K562 treated with DMSO at 1 percent for 4 hours (cell line): ENCODE results near the gene TBRG1. TPM values are rescaled to one million over a fixed set of nuclear protein-coding genes. Genes with fewer than 3 reads are reported as not detected.

Experiments
- total RNA-seq: library from RNA; unstranded; fragments of 300-600 nt; gene quantifications from 2 replicates; pipeline ENCODE4 v1.2.3, GENCODE V29; 2022; ENCODE audit not compliant: insufficient read depth

TBRG1 gene, protein sequence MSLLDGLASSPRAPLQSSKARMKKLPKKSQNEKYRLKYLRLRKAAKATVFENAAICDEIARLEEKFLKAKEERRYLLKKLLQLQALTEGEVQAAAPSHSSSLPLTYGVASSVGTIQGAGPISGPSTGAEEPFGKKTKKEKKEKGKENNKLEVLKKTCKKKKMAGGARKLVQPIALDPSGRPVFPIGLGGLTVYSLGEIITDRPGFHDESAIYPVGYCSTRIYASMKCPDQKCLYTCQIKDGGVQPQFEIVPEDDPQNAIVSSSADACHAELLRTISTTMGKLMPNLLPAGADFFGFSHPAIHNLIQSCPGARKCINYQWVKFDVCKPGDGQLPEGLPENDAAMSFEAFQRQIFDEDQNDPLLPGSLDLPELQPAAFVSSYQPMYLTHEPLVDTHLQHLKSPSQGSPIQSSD
- 27.6 and 32.3 TPM in 2 replicates for total RNA-seq

DNA sequence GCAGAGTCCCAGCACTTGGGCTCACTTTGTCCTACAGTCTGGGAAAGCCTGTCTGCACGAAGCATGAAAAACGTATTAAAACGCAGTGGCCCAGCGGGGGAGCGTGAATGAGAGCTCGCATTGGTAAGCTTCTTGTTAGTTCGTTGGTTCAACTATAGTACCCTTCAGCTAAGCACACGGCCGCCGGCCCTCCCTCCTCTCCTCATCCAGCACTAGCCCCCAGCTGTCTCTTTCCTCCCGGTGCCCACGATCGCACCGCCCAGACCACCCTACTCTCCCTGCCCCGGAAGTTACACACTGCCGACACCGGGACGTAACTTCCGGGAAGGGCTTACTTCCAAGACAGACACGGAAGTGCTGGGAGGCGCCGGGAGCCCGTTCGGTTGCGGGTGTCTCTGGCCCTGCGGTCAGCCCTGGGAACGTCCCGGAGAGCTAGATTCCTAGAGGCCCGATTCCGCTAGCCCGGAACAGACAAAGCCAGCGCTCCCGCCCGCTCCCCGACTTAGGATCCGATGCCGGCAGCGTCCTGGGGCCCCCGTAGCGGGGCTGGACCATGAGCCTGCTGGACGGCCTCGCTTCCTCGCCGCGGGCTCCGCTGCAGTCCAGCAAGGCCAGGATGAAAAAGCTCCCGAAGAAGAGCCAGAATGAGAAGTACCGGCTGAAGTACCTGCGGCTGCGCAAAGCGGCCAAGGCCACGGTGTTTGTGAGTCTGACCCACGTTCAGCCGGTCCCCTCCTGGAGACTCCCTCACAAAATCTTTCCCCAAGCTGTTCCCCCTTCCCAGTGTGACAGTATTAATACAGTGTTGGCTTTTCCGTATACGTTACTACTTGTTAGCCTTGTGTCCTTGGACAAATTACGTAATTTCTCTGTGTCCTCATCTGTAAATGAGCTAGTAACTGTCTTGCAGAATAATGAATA lies at the start of gene TBRG1:
Gene TBRG1 (plus strand): TSS at position 334 of the 921 bp plus-strand sequence. CDS start 220 bp downstream, at position 554.

DNA sequence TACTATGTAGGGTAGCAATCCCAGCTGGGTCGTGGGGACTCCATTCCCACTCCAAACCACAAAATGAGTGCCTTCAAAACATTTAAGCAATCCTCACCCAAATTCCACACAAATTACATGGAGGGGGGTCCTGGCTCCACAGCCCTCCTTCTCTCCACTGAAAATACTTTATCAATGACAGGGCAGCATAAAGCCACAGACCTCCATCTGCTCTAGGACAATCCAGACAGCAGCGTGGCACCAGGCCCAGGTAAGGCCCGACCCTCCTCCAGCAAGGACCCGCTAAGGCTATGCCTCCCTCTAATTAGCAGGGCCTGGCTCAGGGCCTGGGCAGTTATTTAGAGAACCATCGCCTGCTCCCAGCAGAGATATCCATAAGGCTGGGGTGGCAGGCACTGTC lies 11.6 kb upstream of the TBRG1 start, which contains the start of gene PANX3:
Gene PANX3 (plus strand): TSS at position 365 of the 400 bp plus-strand sequence. CDS start 129 bp downstream, outside the sequence.

DNA sequence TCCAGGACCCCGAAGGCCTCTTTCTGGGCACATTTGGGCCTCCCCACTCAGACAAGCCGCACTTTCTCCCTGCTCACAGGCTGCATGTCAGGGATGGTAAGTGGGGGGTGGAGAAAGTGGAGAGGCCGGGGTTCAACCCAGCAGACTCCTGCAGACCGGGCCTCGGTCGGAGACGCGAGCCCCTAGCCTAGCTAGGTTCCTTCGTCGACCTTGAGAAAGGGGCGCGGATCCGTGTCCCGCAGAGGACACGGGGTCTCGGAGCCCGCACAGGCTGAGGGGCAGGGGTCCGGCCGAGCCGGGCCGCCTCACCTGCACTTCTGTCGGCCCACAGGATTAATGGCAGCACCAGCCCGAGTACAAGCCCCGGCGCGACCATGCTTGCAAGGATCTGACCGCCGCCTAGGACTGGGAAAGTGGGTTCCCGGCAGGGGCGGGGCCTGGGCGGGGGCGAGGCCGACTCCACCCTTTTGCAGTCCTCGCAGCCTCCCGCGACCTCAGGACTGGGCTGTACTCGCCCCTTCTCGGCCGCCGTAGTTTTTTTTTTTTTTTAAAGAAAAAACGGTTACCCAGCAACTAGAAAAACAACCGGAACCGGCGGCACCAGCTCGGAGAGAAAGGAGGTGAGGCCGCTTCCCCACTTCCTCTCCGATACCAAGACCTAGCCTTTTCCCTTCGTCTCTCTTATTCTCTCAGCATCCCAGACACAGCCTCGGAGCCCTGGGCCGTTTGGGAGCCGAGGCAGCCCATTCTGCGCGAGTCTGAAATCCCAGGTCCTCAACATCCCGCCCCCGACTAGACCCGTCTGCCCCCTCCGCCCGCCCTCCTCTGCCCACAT lies 50.9 kb downstream of the TBRG1 start, which contains the start of the genes SIAE and SPA17:
Gene SIAE (minus strand): TSS at position 407 of the 835 bp plus-strand sequence. CDS start 31 bp downstream, at position 376.
Gene SPA17 (plus strand): TSS at position 572 of the 835 bp plus-strand sequence. CDS start 1,361 bp downstream, outside the sequence.

Other genes starting within 250 kb of the TBRG1 start
- not detected in 2 replicates for gene OR8B2, start 238.4 kb upstream of the TBRG1 start, total RNA-seq
- not detected in 2 replicates for gene OR8B3, start 223.8 kb upstream of the TBRG1 start, total RNA-seq
- gene OR8B4, start 198.0 kb upstream of the TBRG1 start, total RNA-seq: not detected in 2 replicates
- not detected in 2 replicates for gene OR8B8, start 177.2 kb upstream of the TBRG1 start, total RNA-seq
- not detected in 2 replicates for gene OR8B12, start 79.2 kb upstream of the TBRG1 start, total RNA-seq
- 0.20 and 0.85 TPM in 2 replicates for gene OR8A1, start 52.9 kb upstream of the TBRG1 start, total RNA-seq
- 1.1 and 1.2 TPM in 2 replicates for gene PANX3, start 11.4 kb upstream of the TBRG1 start, total RNA-seq
- 1.1 and 2.1 TPM in 2 replicates for gene SIAE, start 50.9 kb downstream of the TBRG1 start, total RNA-seq
- gene SPA17, start 51.0 kb downstream of the TBRG1 start, total RNA-seq: 7.8 and 10.6 TPM in 2 replicates
- 5.4 and 8.4 TPM in 2 replicates for gene NRGN, start 117.1 kb downstream of the TBRG1 start, total RNA-seq
- not detected in 2 replicates for gene VSIG2, start 129.4 kb downstream of the TBRG1 start, total RNA-seq
- 1.4 and 1.9 TPM in 2 replicates for gene ESAM, start 139.4 kb downstream of the TBRG1 start, total RNA-seq
- 2.8 and 4.4 TPM in 2 replicates for gene MSANTD2, start 177.5 kb downstream of the TBRG1 start, total RNA-seq
- gene ROBO3, start 242.6 kb downstream of the TBRG1 start, total RNA-seq: 0.88 TPM in 1 of 2 replicates, not detected in the other